Measurements from ENCODE around the gene KRT23.
A peak's percentile ranks its signal among the peaks of the same experiment; 100 is the strongest.
"Not testable (repeated sequence)": the region's sequence is repeated elsewhere in the genome, so short reads cannot be mapped to it uniquely, and the experiment has no call there.

The KRT23 gene

GRCh38 chr17:40949418-40949817 is 12.0 kb upstream of the KRT23 start:
- ATAC-seq: no peak

GRCh38 chr17:40947929-40948328 is 10.5 kb upstream of the KRT23 start:
- no peak for ATAC-seq

DNA sequence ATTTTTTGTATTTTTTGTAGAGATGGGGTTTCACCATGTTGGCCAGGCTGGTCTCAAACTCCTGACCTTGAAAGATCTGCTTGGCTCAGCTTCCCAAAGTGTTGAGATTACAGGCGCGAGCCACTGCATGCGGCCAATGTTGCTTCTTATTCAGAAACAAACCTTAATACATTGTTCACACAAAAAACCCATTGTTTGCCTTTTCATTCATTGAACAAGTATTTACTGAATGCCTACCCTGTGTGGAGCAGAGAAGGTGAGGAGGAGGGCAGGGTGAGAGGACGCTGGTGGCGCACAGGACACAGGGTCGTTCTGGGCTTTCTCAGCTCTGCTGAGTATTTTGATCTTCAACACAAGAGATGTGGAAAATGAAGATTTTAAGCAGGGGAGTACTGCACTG is 8.0 kb upstream of the KRT23 start:
- no peak for ATAC-seq

GRCh38 chr17:40944531-40944930 is 7.1 kb upstream of the KRT23 start:
- no peak for ATAC-seq

DNA sequence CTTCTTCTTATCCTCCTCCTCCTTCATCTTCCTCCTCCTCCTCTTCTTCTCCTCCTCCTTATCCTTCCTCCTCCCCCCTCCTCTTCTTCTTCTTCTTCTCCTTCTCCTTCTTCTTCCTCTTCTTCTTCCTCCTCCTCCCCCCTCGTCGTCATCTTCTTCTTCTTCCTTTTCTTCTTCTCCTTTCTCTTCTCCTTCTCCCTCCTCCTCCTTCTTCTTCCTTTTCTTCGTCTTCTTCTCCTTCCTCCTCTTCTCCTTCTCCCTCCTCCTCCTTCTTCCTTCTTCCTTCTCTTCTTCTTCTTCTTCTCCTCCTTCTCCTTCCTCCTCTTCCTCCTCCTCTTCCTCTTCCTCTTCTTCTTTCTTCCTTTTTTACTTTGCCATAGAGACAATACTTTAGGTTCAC is 5.1 kb upstream of the KRT23 start:
- no peak for ATAC-seq

DNA sequence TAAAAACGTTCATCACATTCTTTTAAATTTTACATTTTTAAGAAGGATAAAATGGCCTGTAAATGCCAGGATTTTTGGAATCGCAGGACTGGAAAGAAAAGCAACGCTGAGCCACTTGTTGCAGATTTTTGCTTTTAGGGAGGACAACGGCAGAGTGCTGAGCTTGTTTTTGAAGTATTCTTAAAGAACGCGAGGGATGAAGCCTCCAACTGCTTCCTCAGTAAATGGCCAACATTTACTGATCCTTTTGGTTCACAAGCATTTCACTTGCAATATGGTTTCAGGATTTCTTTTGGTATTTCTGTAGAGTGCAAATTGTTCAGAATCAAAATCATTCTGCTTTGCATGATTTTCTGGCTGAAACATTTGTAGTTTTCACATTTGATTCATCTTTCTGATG is 2.8 kb upstream of the KRT23 start:
- ATAC-seq: no peak

- no peak for ATAC-seq
Observed at GRCh38 chr17:40938981-40939380, 1.5 kb upstream of the KRT23 start.

GRCh38 chr17:40936976-40937375 is 470 bp downstream of the KRT23 start:
- no peak for ATAC-seq

GRCh38 chr17:40936437-40936971 is 942 bp downstream of the KRT23 start:
- no peak for ATAC-seq

GRCh38 chr17:40935624-40936023 is 1.8 kb downstream of the KRT23 start:
- ATAC-seq: no peak

DNA sequence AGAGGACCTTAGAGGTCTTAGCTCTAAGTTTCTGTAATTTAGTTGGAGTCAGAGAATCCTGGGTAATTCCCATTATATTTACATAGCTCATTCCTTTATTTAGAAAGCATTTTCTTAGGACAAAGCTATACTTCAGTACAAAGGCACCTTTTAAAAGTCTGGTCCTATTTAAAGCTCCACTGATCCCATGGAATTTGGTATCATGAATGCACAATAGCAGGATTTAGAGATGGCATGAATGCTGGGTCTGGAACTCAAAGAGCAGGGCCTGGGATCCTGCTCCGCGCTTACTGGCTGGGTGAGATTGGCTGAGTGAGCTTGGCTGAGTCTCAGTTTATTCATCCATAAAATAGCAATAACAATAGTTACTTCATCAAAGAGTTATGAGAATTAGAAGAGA is 4.8 kb downstream of the KRT23 start:
- no peak for ATAC-seq

- ATAC-seq: no peak
Observed at GRCh38 chr17:40931311-40931710, 6.1 kb downstream of the KRT23 start.

DNA sequence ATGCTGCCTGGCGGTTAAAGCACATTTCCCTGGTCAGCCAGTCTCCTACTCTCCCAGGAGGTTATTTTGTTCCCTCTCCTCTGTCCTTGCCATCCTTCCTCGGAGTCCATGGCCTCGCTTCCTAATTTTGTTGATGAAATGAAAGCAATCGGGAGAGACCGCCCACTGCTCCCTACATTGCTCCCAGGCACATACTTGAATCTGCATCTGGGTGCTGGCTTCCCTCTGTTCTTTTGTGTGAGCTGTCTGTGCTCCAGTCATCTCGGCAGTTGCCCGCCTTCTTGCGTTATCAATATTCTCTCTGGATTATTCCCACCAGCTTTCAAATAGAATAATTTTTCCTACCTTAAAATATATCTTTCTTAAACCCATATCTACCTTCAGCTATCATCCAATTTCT is 11.1 kb downstream of the KRT23 start:
- ATAC-seq: no peak

- no peak for ATAC-seq
Observed at GRCh38 chr17:40922239-40922638, 15.2 kb downstream of the KRT23 start.

DNA sequence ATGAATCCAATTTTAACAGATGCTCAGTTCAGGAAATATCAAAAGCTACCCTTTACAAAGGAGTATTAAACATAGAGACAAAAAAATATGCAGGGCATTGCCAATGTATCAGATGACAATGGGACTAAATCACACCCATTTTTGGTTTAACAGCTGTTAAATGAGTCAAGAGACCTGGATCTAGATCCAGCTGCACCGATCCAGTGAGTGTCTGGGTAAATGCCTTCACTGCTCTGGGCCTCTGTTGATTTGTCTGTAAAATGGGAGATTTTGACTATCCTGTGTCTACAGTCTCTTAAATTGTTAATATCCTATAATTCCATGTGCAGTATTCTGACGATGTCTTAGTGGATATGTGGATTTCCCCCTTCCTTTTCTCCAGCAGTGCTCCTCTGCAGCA is 16.4 kb downstream of the KRT23 start:
- ATAC-seq: no peak

DNA sequence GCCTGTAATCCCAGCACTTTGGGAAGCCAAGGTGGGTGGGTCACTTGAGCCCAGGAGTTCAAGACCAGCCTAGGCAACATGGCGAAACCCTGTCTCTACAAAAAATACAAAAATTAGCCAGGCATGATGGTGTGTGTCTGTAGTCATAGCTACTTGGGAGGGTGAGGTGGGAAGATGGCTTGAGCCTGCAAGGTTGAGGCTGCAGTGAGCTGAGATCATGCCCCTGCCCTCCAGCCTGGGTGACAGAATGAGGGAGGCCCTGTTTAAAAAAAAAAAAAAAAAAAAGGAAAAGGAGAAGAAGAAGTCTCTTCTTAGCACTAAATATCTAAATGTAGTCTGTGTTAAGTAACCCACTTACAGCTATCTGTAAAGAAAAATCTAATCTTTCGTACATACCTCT is 20.3 kb downstream of the KRT23 start:
- not testable (repeated sequence) for ATAC-seq

- ATAC-seq: no peak
Observed at GRCh38 chr17:40916366-40916765, 21.1 kb downstream of the KRT23 start.

- no peak for ATAC-seq
Observed at GRCh38 chr17:40915721-40916256, 21.7 kb downstream of the KRT23 start.

GRCh38 chr17:40915199-40915661 is 22.2 kb downstream of the KRT23 start:
- peak; percentile 74 to 86 for ATAC-seq

- ATAC-seq: no peak
Observed at GRCh38 chr17:40914075-40914855, 23.2 kb downstream of the KRT23 start.

- ATAC-seq: no peak
Observed at GRCh38 chr17:40912486-40913210, 24.8 kb downstream of the KRT23 start.

GRCh38 chr17:40910441-40910841 is 27.0 kb downstream of the KRT23 start:
- no peak for ATAC-seq

DNA sequence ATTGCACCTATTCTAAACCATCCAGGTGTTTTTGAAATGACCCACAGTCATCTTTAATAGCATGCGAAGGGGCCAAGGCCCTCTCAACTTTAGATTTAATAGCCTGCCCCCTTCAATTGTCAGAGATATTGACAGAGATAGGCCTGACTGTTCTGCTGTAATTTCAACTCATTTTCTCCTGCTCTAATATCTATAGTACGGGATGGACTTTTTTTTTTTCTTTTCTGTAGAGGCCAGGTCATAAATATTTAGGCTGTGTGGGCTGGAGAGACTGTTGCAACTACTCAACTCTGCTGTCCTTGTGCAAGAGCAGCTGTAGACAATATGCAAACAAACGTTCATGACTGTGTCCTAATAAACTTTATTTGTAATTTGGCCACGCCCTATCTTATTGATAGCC is 27.7 kb downstream of the KRT23 start:
- ATAC-seq: no peak

- peak; percentile 72 to 77 for ATAC-seq
Observed at GRCh38 chr17:40909351-40909750, 28.1 kb downstream of the KRT23 start.

Measured in activated CD4-positive, CD25-positive, alpha-beta regulatory T cell treated with anti-CD3 and anti-CD28 coated beads, Interleukin-2, amount 50 U/mL, for 24 hours (primary cell).